ENCODE results near the gene PCP4L1.

The PCP4L1 gene

DNA sequence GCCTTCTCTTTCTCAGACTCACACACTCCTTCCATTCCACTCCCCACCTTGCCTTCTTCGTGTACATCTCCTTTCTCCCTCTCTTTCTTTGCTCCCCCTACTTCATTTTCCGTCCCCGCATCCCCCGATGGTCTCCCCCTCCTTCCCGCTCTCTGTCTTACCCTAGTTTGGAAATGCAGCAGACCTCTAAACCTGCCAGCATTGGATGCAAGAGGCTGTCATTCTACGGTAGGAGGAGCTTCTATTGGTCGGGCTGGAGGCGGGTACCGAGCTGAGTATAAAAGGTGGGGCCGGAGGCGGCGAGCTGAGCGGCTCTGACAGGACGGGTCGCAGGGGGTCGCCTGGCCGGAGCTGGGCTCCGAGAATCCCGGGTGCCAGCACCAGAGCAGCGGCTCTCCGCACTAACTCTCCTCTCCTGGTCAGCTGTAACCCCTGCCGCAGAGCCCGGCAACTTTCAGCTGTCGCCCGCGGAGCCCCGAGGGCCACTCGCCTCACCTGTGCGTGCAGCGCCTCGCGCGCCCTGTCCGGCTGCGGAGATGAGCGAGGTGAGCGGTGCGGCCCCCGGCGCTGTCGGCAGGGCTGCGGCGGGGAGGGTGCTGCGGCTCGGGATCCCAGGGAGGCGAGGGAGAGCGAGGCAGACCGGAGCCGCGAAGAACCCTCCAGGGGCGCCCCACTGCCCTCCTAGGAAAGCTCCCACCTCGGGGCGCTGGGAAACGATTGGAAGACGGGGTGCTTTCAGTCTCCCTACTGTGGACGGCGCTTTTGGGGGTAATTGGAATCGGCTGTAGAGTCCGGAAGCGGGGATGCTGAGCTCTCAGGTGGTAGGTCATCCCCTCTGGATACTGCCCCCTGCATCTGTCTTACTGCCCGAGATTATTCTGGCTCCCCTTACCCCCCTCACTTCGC lies at the start of gene PCP4L1:
Gene PCP4L1, plus strand, starts transcription at position 307 of the 906 bp plus-strand sequence. Its CDS starts 230 bp downstream, at position 537.
- Histone ChIP-seq H3K9ac (ENCODE audit: low read length) (no peak within 1 kb of the TSS), H3K36me3 (ENCODE audit: control insufficient read depth, insufficient read depth, low read length, severe bottlenecking) (no peaks in the 10 kb centered on the region), H3K9me3 (ENCODE audit: control insufficient read depth, low read length) (peaks cover 20% of the 10 kb centered on the region), H3K4me3 (ENCODE audit: low read length) (peak within 1 kb of the TSS; percentile 59), H3K4me1 (ENCODE audit: control insufficient read depth, insufficient read depth, low read length) (peaks cover 28% of the 10 kb centered on the region), H3K27me3 (replicated peaks; ENCODE audit: control insufficient read depth, insufficient read depth, low read length) (peaks cover 57% of the 10 kb centered on the region)
- peak; percentile 39 for DNase-seq (ENCODE audit: low read depth)

DNA sequence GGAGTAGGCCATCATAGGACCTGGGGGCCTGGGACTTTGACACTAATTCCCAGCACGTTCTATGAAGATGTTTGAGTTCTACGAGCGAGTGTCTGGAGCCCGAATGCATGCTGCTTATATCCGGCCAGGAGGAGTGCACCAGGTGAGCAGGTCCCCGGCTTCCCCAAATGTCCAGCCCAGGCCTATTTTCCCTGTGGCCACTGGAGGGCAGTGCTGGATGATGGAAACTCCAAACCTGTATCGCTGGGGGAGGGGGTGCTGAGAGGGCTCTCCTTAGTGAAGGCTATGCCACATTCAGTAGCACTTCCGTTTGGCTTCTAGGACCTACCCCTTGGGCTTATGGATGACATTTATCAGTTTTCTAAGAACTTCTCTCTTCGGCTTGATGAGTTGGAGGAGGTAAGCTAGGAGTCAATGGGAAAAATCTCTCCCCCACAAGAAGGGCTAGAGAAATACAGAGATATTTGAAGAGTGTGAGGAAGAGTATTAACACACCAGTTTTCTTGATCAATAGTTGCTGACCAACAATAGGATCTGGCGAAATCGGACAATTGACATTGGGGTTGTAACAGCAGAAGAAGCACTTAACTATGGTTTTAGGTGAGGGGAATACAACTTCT lies 48.6 kb upstream of the PCP4L1 start:
- H3K27me3 ChIP-seq (replicated peaks; ENCODE audit: control insufficient read depth, insufficient read depth, low read length) = no peaks in the 10 kb centered on the region

DNA sequence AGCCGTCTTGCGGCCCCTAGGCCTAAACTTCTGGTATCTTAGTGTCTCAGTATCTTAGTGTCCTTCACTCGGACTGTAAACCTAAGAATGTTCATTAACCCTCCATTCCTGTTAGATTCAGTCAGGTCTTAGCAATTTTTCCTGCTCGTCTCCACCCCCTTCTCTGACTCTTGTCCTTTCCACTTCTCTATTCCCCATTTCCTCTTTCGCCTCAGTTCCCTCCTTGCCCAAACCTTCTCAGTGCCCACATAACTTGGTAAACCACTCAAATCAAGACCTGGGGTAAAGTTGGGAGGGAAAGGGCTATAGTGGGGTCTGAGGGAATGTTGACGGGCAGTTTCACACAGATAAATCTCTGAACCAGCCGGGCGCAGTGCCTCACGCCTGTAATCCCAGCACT lies 44.2 kb upstream of the PCP4L1 start:
- Histone ChIP-seq H3K9ac (ENCODE audit: low read length) (no peak overlapping the region), H3K27me3 (replicated peaks; ENCODE audit: control insufficient read depth, insufficient read depth, low read length) (no peaks in the 10 kb centered on the region), H3K36me3 (ENCODE audit: control insufficient read depth, insufficient read depth, low read length, severe bottlenecking) (peaks cover 58% of the 10 kb centered on the region), H3K9me3 (ENCODE audit: control insufficient read depth, low read length) (no peaks in the 10 kb centered on the region), H3K4me3 (ENCODE audit: low read length) (no peak overlapping the region), H3K4me1 (ENCODE audit: control insufficient read depth, insufficient read depth, low read length) (peaks cover 36% of the 10 kb centered on the region)
- no peak for DNase-seq (ENCODE audit: low read depth)

More for the DNA sequence above, 48.6 kb upstream of the PCP4L1 start:
- no peak overlapping the region for H3K4me3 ChIP-seq (ENCODE audit: low read length)
- peak; percentile 92 for DNase-seq (ENCODE audit: low read depth)
- peaks cover 73% of the 10 kb centered on the region for H3K36me3 ChIP-seq (ENCODE audit: control insufficient read depth, insufficient read depth, low read length, severe bottlenecking)
- no peak overlapping the region for H3K9ac ChIP-seq (ENCODE audit: low read length)
- peaks cover 17% of the 10 kb centered on the region for H3K4me1 ChIP-seq (ENCODE audit: control insufficient read depth, insufficient read depth, low read length)
- H3K9me3 ChIP-seq (ENCODE audit: control insufficient read depth, low read length) = no peaks in the 10 kb centered on the region

DNA sequence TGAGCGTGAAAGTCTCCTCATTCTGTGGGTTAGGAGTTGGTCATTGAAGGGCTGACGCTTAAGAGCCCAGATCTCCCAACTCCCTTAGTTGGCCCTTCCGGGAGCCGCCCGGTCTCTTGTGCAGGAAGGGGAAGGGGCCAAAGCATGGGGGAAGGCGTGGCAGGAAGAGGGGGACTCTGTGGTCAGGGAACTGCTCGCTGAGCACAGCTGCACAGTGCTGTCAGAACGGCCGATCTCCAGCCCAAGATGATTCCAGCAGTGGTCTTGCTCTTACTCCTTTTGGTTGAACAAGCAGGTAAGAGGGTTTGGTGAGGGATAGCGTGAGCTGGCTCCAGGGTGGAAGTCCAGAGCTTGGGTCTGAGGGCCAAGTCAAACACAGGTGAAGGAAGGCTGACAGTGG lies 43.5 kb upstream of the PCP4L1 start, which contains the start of gene FCER1G:
Gene FCER1G, plus strand, starts transcription at position 220 of the 400 bp plus-strand sequence. Its CDS starts 27 bp downstream, at position 247.
- no peak for DNase-seq (ENCODE audit: low read depth)
- Histone ChIP-seq H3K9me3 (ENCODE audit: control insufficient read depth, low read length) (no peaks in the 10 kb centered on the region), H3K4me3 (ENCODE audit: low read length) (no peak within 1 kb of the TSS), H3K27me3 (replicated peaks; ENCODE audit: control insufficient read depth, insufficient read depth, low read length) (no peaks in the 10 kb centered on the region), H3K9ac (ENCODE audit: low read length) (peak within 1 kb of the TSS; percentile 24), H3K36me3 (ENCODE audit: control insufficient read depth, insufficient read depth, low read length, severe bottlenecking) (peaks cover 52% of the 10 kb centered on the region), H3K4me1 (ENCODE audit: control insufficient read depth, insufficient read depth, low read length) (peaks cover 37% of the 10 kb centered on the region)

DNA sequence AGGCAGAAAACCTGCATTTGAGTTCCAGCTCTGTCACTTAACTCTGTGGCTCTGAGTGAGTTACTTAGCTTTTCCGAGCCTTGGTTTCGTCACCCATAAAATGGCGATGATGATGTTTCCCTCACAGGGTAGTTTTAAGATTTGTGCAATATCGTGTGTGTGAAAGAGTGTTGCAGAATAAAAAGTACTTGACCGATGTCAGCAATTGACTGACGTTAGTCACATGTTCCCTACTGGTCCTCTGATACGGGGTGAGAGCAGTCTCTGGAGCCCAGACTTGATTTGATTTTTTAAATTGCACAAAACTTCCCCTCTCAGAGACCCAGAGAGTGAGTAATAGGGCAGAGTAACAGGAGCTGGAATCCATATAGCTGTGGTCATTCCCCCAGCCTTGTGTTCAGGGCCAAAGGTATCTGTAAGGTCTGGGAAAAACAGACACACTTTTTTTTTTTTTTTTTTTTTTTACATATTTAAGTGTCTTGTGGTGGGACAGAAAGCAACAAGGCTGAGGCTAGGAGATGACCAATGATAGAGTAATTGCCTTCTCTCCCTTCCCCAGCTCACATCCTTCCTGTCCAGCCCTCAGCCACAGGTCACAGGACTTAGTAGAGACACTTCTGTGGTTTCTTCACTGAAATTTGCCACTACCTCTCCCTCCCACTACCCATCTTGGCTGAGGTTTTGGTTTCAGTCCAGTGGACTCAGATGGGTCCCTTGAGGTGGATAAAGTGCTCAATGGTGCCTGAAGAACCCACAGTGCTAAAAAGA lies 41.4 kb upstream of the PCP4L1 start:
- peak overlapping the region; percentile 42 for H3K4me3 ChIP-seq (ENCODE audit: low read length)
- H3K9ac ChIP-seq (ENCODE audit: low read length) = peak overlapping the region; percentile 88
- peak; percentile 50 for DNase-seq (ENCODE audit: low read depth)
- H3K36me3 ChIP-seq (ENCODE audit: control insufficient read depth, insufficient read depth, low read length, severe bottlenecking) = peaks cover 32% of the 10 kb centered on the region
- H3K27me3 ChIP-seq (replicated peaks; ENCODE audit: control insufficient read depth, insufficient read depth, low read length) = no peaks in the 10 kb centered on the region
- peaks cover 40% of the 10 kb centered on the region for H3K4me1 ChIP-seq (ENCODE audit: control insufficient read depth, insufficient read depth, low read length)
- H3K9me3 ChIP-seq (ENCODE audit: control insufficient read depth, low read length) = no peaks in the 10 kb centered on the region

DNA sequence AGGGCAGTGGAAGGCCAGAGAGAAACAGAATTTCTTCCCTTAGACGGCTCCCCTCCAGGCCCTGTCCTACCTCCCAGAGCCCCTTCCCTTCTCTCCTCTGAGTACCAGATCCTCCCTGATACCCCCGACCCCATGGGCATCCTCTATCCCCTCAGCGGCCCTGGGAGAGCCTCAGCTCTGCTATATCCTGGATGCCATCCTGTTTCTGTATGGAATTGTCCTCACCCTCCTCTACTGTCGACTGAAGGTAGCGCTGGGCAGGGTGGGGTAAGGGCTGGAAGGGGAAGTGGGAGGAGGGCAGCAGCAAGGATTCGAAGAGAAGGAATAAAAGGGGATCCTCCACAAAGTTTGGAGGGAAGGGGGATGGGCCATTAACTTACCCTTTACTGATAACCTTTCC lies 40.7 kb upstream of the PCP4L1 start:
- Histone ChIP-seq H3K4me3 (ENCODE audit: low read length) (no peak overlapping the region), H3K4me1 (ENCODE audit: control insufficient read depth, insufficient read depth, low read length) (peaks cover 44% of the 10 kb centered on the region), H3K9me3 (ENCODE audit: control insufficient read depth, low read length) (no peaks in the 10 kb centered on the region), H3K27me3 (replicated peaks; ENCODE audit: control insufficient read depth, insufficient read depth, low read length) (no peaks in the 10 kb centered on the region), H3K9ac (ENCODE audit: low read length) (peak overlapping the region; percentile 88), H3K36me3 (ENCODE audit: control insufficient read depth, insufficient read depth, low read length, severe bottlenecking) (peaks cover 24% of the 10 kb centered on the region)
- no peak for DNase-seq (ENCODE audit: low read depth)

DNA sequence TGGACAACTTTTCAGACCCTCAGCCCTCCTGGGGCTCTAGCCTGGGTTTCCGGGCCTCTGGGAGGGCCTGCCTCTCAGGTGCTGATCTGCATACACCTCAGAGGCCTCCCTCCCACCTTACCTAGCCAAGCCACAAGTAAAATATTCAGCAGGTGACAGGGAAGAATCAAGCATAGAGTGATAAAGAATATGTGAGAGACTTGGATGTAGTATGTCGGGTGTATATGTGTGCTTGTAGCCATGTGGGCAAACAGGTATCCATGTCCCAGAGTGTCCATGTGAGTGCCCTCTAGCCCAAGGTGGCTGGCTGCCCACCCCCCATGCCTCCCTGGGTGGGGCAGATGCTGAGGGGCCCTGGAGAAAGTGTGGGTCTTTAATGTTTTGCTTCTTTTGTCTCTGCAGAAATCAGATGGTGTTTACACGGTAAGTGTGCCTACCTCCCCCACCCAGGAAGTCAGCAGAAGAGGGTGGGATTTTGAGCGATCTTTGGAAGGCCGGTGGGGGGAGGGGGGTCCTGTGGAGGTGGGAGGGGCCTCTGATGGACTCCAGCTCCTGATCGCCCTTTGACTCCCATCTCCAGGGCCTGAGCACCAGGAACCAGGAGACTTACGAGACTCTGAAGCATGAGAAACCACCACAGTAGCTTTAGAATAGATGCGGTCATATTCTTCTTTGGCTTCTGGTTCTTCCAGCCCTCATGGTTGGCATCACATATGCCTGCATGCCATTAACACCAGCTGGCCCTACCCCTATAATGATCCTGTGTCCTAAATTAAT lies 40.1 kb upstream of the PCP4L1 start:
- no peak for DNase-seq (ENCODE audit: low read depth)
- no peak overlapping the region for H3K4me3 ChIP-seq (ENCODE audit: low read length)
- no peaks in the 10 kb centered on the region for H3K9me3 ChIP-seq (ENCODE audit: control insufficient read depth, low read length)
- H3K27me3 ChIP-seq (replicated peaks; ENCODE audit: control insufficient read depth, insufficient read depth, low read length) = no peaks in the 10 kb centered on the region
- H3K36me3 ChIP-seq (ENCODE audit: control insufficient read depth, insufficient read depth, low read length, severe bottlenecking) = peaks cover 18% of the 10 kb centered on the region
- H3K4me1 ChIP-seq (ENCODE audit: control insufficient read depth, insufficient read depth, low read length) = peaks cover 44% of the 10 kb centered on the region
- no peak overlapping the region for H3K9ac ChIP-seq (ENCODE audit: low read length)

DNA sequence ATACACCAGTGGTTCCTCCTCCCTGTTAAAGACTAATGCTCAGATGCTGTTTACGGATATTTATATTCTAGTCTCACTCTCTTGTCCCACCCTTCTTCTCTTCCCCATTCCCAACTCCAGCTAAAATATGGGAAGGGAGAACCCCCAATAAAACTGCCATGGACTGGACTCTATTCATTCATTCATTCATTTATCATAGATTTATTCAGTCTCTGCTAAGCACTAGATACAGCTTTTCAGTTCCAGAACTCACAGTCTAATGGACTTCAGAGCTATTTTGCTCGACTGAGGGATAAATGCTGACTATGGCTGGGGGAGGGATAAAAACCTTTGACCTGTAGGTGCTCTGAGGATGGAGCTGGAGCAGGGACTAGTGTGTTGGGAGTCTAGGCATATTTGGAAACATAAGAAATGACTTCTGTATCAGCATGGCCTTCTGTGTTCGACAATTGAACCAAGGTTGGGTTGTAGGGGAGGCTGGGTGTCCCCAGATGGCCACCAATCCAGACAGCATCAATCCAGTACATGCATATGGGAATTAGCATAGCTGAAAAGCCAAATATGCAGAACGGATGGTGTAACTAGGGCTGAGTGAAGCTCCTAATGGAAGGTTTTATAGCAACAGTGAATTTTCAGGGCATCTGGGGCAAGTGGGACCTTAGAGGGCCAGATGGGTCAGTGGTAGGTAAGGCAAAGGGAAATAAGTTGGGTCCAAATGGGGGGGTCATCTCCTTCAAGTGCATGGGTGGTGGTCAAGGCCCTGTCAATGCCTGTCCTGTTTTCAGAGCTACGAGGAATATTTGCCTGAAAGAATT lies 39.3 kb upstream of the PCP4L1 start:
- no peak overlapping the region for H3K4me3 ChIP-seq (ENCODE audit: low read length)
- H3K9ac ChIP-seq (ENCODE audit: low read length) = no peak overlapping the region
- H3K27me3 ChIP-seq (replicated peaks; ENCODE audit: control insufficient read depth, insufficient read depth, low read length) = no peaks in the 10 kb centered on the region
- DNase-seq (ENCODE audit: low read depth) = no peak
- peaks cover 10% of the 10 kb centered on the region for H3K36me3 ChIP-seq (ENCODE audit: control insufficient read depth, insufficient read depth, low read length, severe bottlenecking)
- H3K4me1 ChIP-seq (ENCODE audit: control insufficient read depth, insufficient read depth, low read length) = peaks cover 44% of the 10 kb centered on the region
- no peaks in the 10 kb centered on the region for H3K9me3 ChIP-seq (ENCODE audit: control insufficient read depth, low read length)

DNA sequence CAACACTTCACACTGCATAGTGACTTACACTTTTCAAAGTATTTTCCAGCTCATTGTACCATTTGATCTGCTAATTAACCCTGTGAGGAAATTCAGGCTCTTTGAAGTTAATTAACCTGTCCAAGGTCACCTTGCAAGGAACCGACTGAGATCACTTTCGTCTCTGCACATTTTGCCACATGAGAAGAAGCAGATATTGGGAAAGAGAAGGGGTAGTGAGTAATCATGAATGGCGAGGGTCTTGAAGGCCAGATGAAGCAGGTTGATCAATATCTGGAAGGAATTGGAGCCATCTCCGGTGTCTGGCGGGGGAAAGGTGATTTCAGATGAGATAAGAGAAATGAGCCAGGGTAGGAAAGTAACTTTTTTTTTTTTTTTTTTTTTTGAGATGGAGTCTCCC lies 38.5 kb upstream of the PCP4L1 start:
- Histone ChIP-seq H3K4me1 (ENCODE audit: control insufficient read depth, insufficient read depth, low read length) (peaks cover 44% of the 10 kb centered on the region), H3K36me3 (ENCODE audit: control insufficient read depth, insufficient read depth, low read length, severe bottlenecking) (peaks cover 5% of the 10 kb centered on the region), H3K27me3 (replicated peaks; ENCODE audit: control insufficient read depth, insufficient read depth, low read length) (no peaks in the 10 kb centered on the region), H3K9me3 (ENCODE audit: control insufficient read depth, low read length) (no peaks in the 10 kb centered on the region), H3K9ac (ENCODE audit: low read length) (no peak overlapping the region), H3K4me3 (ENCODE audit: low read length) (no peak overlapping the region)
- DNase-seq (ENCODE audit: low read depth) = no peak
